ENCODE measurements around the gene ARPC1A. TPM values are rescaled to one million over a fixed set of nuclear protein-coding genes. Genes with fewer than 3 reads are reported as not detected.
"Not testable (repeated sequence)": the region's sequence is repeated elsewhere in the genome, so short reads cannot be mapped to it uniquely, and the experiment has no call there.

Gene ARPC1A
- total RNA-seq, 2 experiments from 2014 or later: 53.2 to 56.3 TPM

- CTCF ChIA-PET: interaction anchor here (1.0 to 1.1 kb wide), 2 partner anchors 15 to 1794 kb away, joined by 3 to 4 read pairs; no protein-coding TSS in a partner anchor
- Mint-ChIP-seq H3K27ac (peak overlapping the region; percentile 97), H3K36me3 (peaks cover 35% of the 10 kb centered on the region), H3K4me3 (peak overlapping the region; percentile 76), H3K4me1 (peaks cover 61% of the 10 kb centered on the region)
- not testable (repeated sequence) for ATAC-seq; H3K27me3 Mint-ChIP-seq; DNase-seq; H3K9me3 Mint-ChIP-seq (ENCODE audit: low read depth)
Measured at GRCh38 chr7:99379693-99380031, 54.0 kb downstream of the ARPC1A start.

GRCh38 chr7:99380032-99380822 lies 54.5 kb downstream of the ARPC1A start:
- DNase-seq: peak; percentile 67
- peaks cover 61% of the 10 kb centered on the region for H3K4me1 Mint-ChIP-seq

GRCh38 chr7:99380823-99381663 lies 55.3 kb downstream of the ARPC1A start:
- Mint-ChIP-seq H3K4me3 (peak overlapping the region; percentile 76), H3K4me1 (peaks cover 64% of the 10 kb centered on the region), H3K27me3 (no peaks in the 10 kb centered on the region), H3K27ac (peak overlapping the region; percentile 97), H3K9me3 (ENCODE audit: low read depth) (no peaks in the 10 kb centered on the region), H3K36me3 (peaks cover 37% of the 10 kb centered on the region)
- ATAC-seq (peak; percentile 90), DNase-seq (peak; percentile 96)
- CTCF ChIA-PET: interaction anchor here (0.6 to 1.0 kb wide), 3 partner anchors 12 to 27 kb away, joined by 3 to 6 read pairs (median 3); partner anchors contain the start of genes BUD31 and PDAP1

More at GRCh38 chr7:99380032-99380822, 54.5 kb downstream of the ARPC1A start:
- peak overlapping the region; percentile 97 for H3K27ac Mint-ChIP-seq
- H3K4me3 Mint-ChIP-seq: peak overlapping the region; percentile 76
- peaks cover 35% of the 10 kb centered on the region for H3K36me3 Mint-ChIP-seq
- CTCF ChIA-PET: interaction anchor here (0.6 to 1.0 kb wide), 3 partner anchors 13 to 28 kb away, joined by 3 to 6 read pairs (median 3); partner anchors contain the start of genes BUD31 and PDAP1
- ATAC-seq: peak; percentile 27
- no peaks in the 10 kb centered on the region for H3K9me3 Mint-ChIP-seq (ENCODE audit: low read depth)
- no peaks in the 10 kb centered on the region for H3K27me3 Mint-ChIP-seq

- Mint-ChIP-seq H3K4me1 (peaks cover 59% of the 10 kb centered on the region), H3K27ac (peak overlapping the region; percentile 97), H3K9me3 (ENCODE audit: low read depth) (no peaks in the 10 kb centered on the region), H3K27me3 (no peaks in the 10 kb centered on the region), H3K36me3 (peaks cover 40% of the 10 kb centered on the region), H3K4me3 (peak overlapping the region; percentile 76)
- DNase-seq: no peak
- no peak for ATAC-seq
- CTCF ChIA-PET: interaction anchor here (1.0 kb wide), 1 partner anchor 13 kb away, joined by 3 read pairs; no protein-coding TSS in a partner anchor
Measured at GRCh38 chr7:99381664-99382075, 56.0 kb downstream of the ARPC1A start.

- no peak for ATAC-seq
- DNase-seq: no peak
- H3K27me3 Mint-ChIP-seq: no peaks in the 10 kb centered on the region
- H3K36me3 Mint-ChIP-seq: peaks cover 40% of the 10 kb centered on the region
- no peak overlapping the region for H3K4me3 Mint-ChIP-seq
- peaks cover 50% of the 10 kb centered on the region for H3K4me1 Mint-ChIP-seq
- CTCF ChIA-PET: interaction anchor here (1.1 to 1.2 kb wide), 2 partner anchors 15 to 24 kb away, joined by 3 to 4 read pairs; no protein-coding TSS in a partner anchor
- H3K27ac Mint-ChIP-seq: peak overlapping the region; percentile 69
- no peaks in the 10 kb centered on the region for H3K9me3 Mint-ChIP-seq (ENCODE audit: low read depth)
Measured at GRCh38 chr7:99383203-99383602, 57.5 kb downstream of the ARPC1A start.

- H3K9me3 Mint-ChIP-seq (ENCODE audit: low read depth): no peaks in the 10 kb centered on the region
- H3K27ac Mint-ChIP-seq: peak overlapping the region; percentile 69
- H3K27me3 Mint-ChIP-seq: no peaks in the 10 kb centered on the region
- ATAC-seq (no peak), DNase-seq (no peak)
- CTCF ChIA-PET: interaction anchor here (1.1 kb wide), 1 partner anchor 15 kb away, joined by 4 read pairs; no protein-coding TSS in a partner anchor
- no peak overlapping the region for H3K4me3 Mint-ChIP-seq
- peaks cover 46% of the 10 kb centered on the region for H3K4me1 Mint-ChIP-seq
- peaks cover 43% of the 10 kb centered on the region for H3K36me3 Mint-ChIP-seq
Measured at GRCh38 chr7:99383791-99384370, 58.2 kb downstream of the ARPC1A start.

GRCh38 chr7:99384523-99384922 lies 58.8 kb downstream of the ARPC1A start:
- no peak for DNase-seq
- CTCF ChIA-PET: no interaction called here

GRCh38 chr7:99385564-99385963 lies 59.9 kb downstream of the ARPC1A start:
- Mint-ChIP-seq H3K27me3 (no peaks in the 10 kb centered on the region), H3K4me1 (peaks cover 32% of the 10 kb centered on the region), H3K4me3 (no peak overlapping the region), H3K36me3 (peaks cover 40% of the 10 kb centered on the region), H3K9me3 (ENCODE audit: low read depth) (no peaks in the 10 kb centered on the region), H3K27ac (peak overlapping the region; percentile 28)
- no peak for ATAC-seq
- DNase-seq: no peak
- CTCF ChIA-PET: interaction anchor here (1.1 to 2.1 kb wide), 2 partner anchors 20 to 119 kb away, joined by 3 to 10 read pairs; partner anchors contain the start of gene ZKSCAN5

More at GRCh38 chr7:99384523-99384922, 58.8 kb downstream of the ARPC1A start:
- Mint-ChIP-seq H3K27ac (peak overlapping the region; percentile 69), H3K36me3 (peaks cover 43% of the 10 kb centered on the region), H3K4me3 (no peak overlapping the region), H3K27me3 (no peaks in the 10 kb centered on the region), H3K4me1 (peaks cover 40% of the 10 kb centered on the region), H3K9me3 (ENCODE audit: low read depth) (no peaks in the 10 kb centered on the region)
- ATAC-seq: no peak

GRCh38 chr7:99386584-99387238 lies 61.0 kb downstream of the ARPC1A start:
- Mint-ChIP-seq H3K36me3 (peaks cover 42% of the 10 kb centered on the region), H3K9me3 (ENCODE audit: low read depth) (no peaks in the 10 kb centered on the region), H3K27me3 (no peaks in the 10 kb centered on the region), H3K4me1 (peaks cover 29% of the 10 kb centered on the region), H3K27ac (peak overlapping the region; percentile 43), H3K4me3 (no peak overlapping the region)
- CTCF ChIA-PET: interaction anchor here (0.9 to 2.1 kb wide), 8 partner anchors 9 to 695 kb away, joined by 3 to 10 read pairs (median 3); partner anchors contain the start of genes BUD31, PDAP1 and ZKSCAN5
- ATAC-seq: peak; percentile 79
- DNase-seq: peak; percentile 66

- Mint-ChIP-seq H3K36me3 (peaks cover 45% of the 10 kb centered on the region), H3K4me1 (peaks cover 30% of the 10 kb centered on the region)
- CTCF ChIA-PET: interaction anchor here (0.9 to 2.1 kb wide), 6 partner anchors 9 to 22 kb away, joined by 3 to 10 read pairs (median 3); partner anchors contain the start of genes BUD31 and PDAP1
- not testable (repeated sequence) for H3K27me3 Mint-ChIP-seq; ATAC-seq; H3K4me3 Mint-ChIP-seq; H3K27ac Mint-ChIP-seq; H3K9me3 Mint-ChIP-seq (ENCODE audit: low read depth); DNase-seq
Measured at GRCh38 chr7:99387239-99387635, 61.5 kb downstream of the ARPC1A start.

GRCh38 chr7:99387912-99388311 lies 62.2 kb downstream of the ARPC1A start:
- no peaks in the 10 kb centered on the region for H3K27me3 Mint-ChIP-seq
- DNase-seq: no peak
- H3K27ac Mint-ChIP-seq: no peak overlapping the region
- H3K9me3 Mint-ChIP-seq (ENCODE audit: low read depth): no peaks in the 10 kb centered on the region
- CTCF ChIA-PET: interaction anchor here (2.1 kb wide), 1 partner anchor 23 kb away, joined by 10 read pairs; no protein-coding TSS in a partner anchor
- ATAC-seq: no peak
- H3K4me3 Mint-ChIP-seq: no peak overlapping the region
- H3K4me1 Mint-ChIP-seq: peaks cover 34% of the 10 kb centered on the region
- peaks cover 46% of the 10 kb centered on the region for H3K36me3 Mint-ChIP-seq

GRCh38 chr7:99389772-99390171 lies 64.1 kb downstream of the ARPC1A start:
- Mint-ChIP-seq H3K4me1 (peaks cover 27% of the 10 kb centered on the region), H3K36me3 (peaks cover 52% of the 10 kb centered on the region), H3K4me3 (no peak overlapping the region), H3K9me3 (ENCODE audit: low read depth) (no peaks in the 10 kb centered on the region), H3K27ac (no peak overlapping the region), H3K27me3 (no peaks in the 10 kb centered on the region)
- no peak for ATAC-seq
- no peak for DNase-seq
- CTCF ChIA-PET: interaction anchor here (1.3 to 1.4 kb wide), 3 partner anchors 19 to 30 kb away, joined by 3 to 4 read pairs (median 3); partner anchors contain the start of gene BUD31
